ENCODE results near the gene PADI2.

- TF ChIP-seq EZH2 (IDR thresholded peaks at IDR 0.05) (no peak), POLR2AphosphoS5 (IDR thresholded peaks at IDR 0.05; ENCODE audit: borderline replicate concordance, low read depth, low read length) (no peak), FOXP2 (optimal IDR thresholded peaks at IDR 0.05; ENCODE audit: control extremely low read depth, extremely low read length, insufficient read depth) (no peak)
Measured at GRCh38 chr1:17112076-17112475, 7.2 kb downstream of the PADI2 start.
